ENCODE data around the gene REXO4.

- TF ChIP-seq POLR2A (IDR thresholded peaks at IDR 0.05) (no peak), EP300 (IDR thresholded peaks at IDR 0.05) (no peak)
- TF ChIP-seq, protein P1, sequence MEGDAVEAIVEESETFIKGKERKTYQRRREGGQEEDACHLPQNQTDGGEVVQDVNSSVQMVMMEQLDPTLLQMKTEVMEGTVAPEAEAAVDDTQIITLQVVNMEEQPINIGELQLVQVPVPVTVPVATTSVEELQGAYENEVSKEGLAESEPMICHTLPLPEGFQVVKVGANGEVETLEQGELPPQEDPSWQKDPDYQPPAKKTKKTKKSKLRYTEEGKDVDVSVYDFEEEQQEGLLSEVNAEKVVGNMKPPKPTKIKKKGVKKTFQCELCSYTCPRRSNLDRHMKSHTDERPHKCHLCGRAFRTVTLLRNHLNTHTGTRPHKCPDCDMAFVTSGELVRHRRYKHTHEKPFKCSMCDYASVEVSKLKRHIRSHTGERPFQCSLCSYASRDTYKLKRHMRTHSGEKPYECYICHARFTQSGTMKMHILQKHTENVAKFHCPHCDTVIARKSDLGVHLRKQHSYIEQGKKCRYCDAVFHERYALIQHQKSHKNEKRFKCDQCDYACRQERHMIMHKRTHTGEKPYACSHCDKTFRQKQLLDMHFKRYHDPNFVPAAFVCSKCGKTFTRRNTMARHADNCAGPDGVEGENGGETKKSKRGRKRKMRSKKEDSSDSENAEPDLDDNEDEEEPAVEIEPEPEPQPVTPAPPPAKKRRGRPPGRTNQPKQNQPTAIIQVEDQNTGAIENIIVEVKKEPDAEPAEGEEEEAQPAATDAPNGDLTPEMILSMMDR (IDR thresholded peaks at IDR 0.05): no peak
Measured at GRCh38 chr9:133370685-133371084, 47.1 kb downstream of the REXO4 start.

Measured in tibial nerve (tissue), 4 donors.